Measurements from ENCODE around the gene SCARB2. TPM values are rescaled to one million over a fixed set of nuclear protein-coding genes. Genes with fewer than 3 reads are reported as not detected.
"Not testable (repeated sequence)": the region's sequence is repeated elsewhere in the genome, so short reads cannot be mapped to it uniquely, and the experiment has no call there.

Gene SCARB2
- polyA plus RNA-seq, 1 donor = 217 TPM

- Histone ChIP-seq H3K4me3 (ENCODE audit: low read length) (peak overlapping the region; percentile 59), H3K9me3 (ENCODE audit: control insufficient read depth, low read depth, low read length) (no peaks in the 10 kb centered on the region), H3K27me3 (ENCODE audit: control insufficient read depth, insufficient read depth, low read length) (peaks cover 5% of the 10 kb centered on the region), H3K4me1 (ENCODE audit: control insufficient read depth, insufficient read depth, low read length) (peaks cover 3% of the 10 kb centered on the region), H3K27ac (ENCODE audit: low read length) (peak overlapping the region; percentile 54), H3K36me3 (ENCODE audit: control insufficient read depth, insufficient read depth, low read length) (no peaks in the 10 kb centered on the region)
- no CpG with 5 or more reads among the region's 6 CpGs for WGBS (ENCODE audit: insufficient coverage, low lambda C conversion rate)
- peak in 1 of 2 donors; percentile 57 for DNase-seq
Observed at GRCh38 chr4:76250962-76251361, 37.3 kb upstream of the SCARB2 start.

- H3K9me3 ChIP-seq (ENCODE audit: control insufficient read depth, low read depth, low read length) = no peaks in the 10 kb centered on the region
- no peak for DNase-seq
- no peak overlapping the region for H3K27ac ChIP-seq (ENCODE audit: low read length)
- no peak overlapping the region for H3K4me3 ChIP-seq (ENCODE audit: low read length)
- peaks cover 3% of the 10 kb centered on the region for H3K27me3 ChIP-seq (ENCODE audit: control insufficient read depth, insufficient read depth, low read length)
- H3K4me1 ChIP-seq (ENCODE audit: control insufficient read depth, insufficient read depth, low read length) = peaks cover under 1% of the 10 kb centered on the region
- H3K36me3 ChIP-seq (ENCODE audit: control insufficient read depth, insufficient read depth, low read length) = no peaks in the 10 kb centered on the region
Observed at GRCh38 chr4:76246852-76247251, 33.2 kb upstream of the SCARB2 start.

GRCh38 chr4:76246025-76246424 lies 32.4 kb upstream of the SCARB2 start:
- DNase-seq = no peak
- no CpG with 5 or more reads among the region's 1 CpG for WGBS (ENCODE audit: insufficient coverage, low lambda C conversion rate)

GRCh38 chr4:76243877-76244276 lies 30.3 kb upstream of the SCARB2 start:
- H3K36me3 ChIP-seq (ENCODE audit: control insufficient read depth, insufficient read depth, low read length); H3K4me1 ChIP-seq (ENCODE audit: control insufficient read depth, insufficient read depth, low read length); H3K27ac ChIP-seq (ENCODE audit: low read length); H3K27me3 ChIP-seq (ENCODE audit: control insufficient read depth, insufficient read depth, low read length); DNase-seq; H3K4me3 ChIP-seq (ENCODE audit: low read length): not testable (repeated sequence)
- peaks cover 15% of the 10 kb centered on the region for H3K9me3 ChIP-seq (ENCODE audit: control insufficient read depth, low read depth, low read length)
- no CpG with 5 or more reads among the region's 2 CpGs for WGBS (ENCODE audit: insufficient coverage, low lambda C conversion rate)

More at GRCh38 chr4:76246025-76246424, 32.4 kb upstream of the SCARB2 start:
- H3K4me1 ChIP-seq (ENCODE audit: control insufficient read depth, insufficient read depth, low read length) = no peaks in the 10 kb centered on the region
- no peaks in the 10 kb centered on the region for H3K36me3 ChIP-seq (ENCODE audit: control insufficient read depth, insufficient read depth, low read length)
- no peak overlapping the region for H3K4me3 ChIP-seq (ENCODE audit: low read length)
- no peaks in the 10 kb centered on the region for H3K9me3 ChIP-seq (ENCODE audit: control insufficient read depth, low read depth, low read length)
- peaks cover 2% of the 10 kb centered on the region for H3K27me3 ChIP-seq (ENCODE audit: control insufficient read depth, insufficient read depth, low read length)
- H3K27ac ChIP-seq (ENCODE audit: low read length) = no peak overlapping the region

GRCh38 chr4:76240236-76240635 lies 26.6 kb upstream of the SCARB2 start:
- Histone ChIP-seq H3K36me3 (ENCODE audit: control insufficient read depth, insufficient read depth, low read length) (no peaks in the 10 kb centered on the region), H3K27me3 (ENCODE audit: control insufficient read depth, insufficient read depth, low read length) (no peaks in the 10 kb centered on the region), H3K4me3 (ENCODE audit: low read length) (no peak overlapping the region), H3K4me1 (ENCODE audit: control insufficient read depth, insufficient read depth, low read length) (peaks cover 5% of the 10 kb centered on the region), H3K27ac (ENCODE audit: low read length) (no peak overlapping the region), H3K9me3 (ENCODE audit: control insufficient read depth, low read depth, low read length) (peaks cover 15% of the 10 kb centered on the region)
- DNase-seq = no peak
- 100% methylated on average over 1 of the region's 2 CpGs for WGBS (ENCODE audit: insufficient coverage, low lambda C conversion rate)

GRCh38 chr4:76238701-76239100 lies 25.1 kb upstream of the SCARB2 start:
- Histone ChIP-seq H3K36me3 (ENCODE audit: control insufficient read depth, insufficient read depth, low read length) (no peaks in the 10 kb centered on the region), H3K4me1 (ENCODE audit: control insufficient read depth, insufficient read depth, low read length) (peaks cover 7% of the 10 kb centered on the region), H3K4me3 (ENCODE audit: low read length) (no peak overlapping the region), H3K27me3 (ENCODE audit: control insufficient read depth, insufficient read depth, low read length) (no peaks in the 10 kb centered on the region), H3K27ac (ENCODE audit: low read length) (no peak overlapping the region), H3K9me3 (ENCODE audit: control insufficient read depth, low read depth, low read length) (peaks cover 15% of the 10 kb centered on the region)
- no peak for DNase-seq

- Histone ChIP-seq H3K27me3 (ENCODE audit: control insufficient read depth, insufficient read depth, low read length) (no peaks in the 10 kb centered on the region), H3K9me3 (ENCODE audit: control insufficient read depth, low read depth, low read length) (peaks cover 15% of the 10 kb centered on the region), H3K27ac (ENCODE audit: low read length) (no peak overlapping the region), H3K4me3 (ENCODE audit: low read length) (no peak overlapping the region), H3K4me1 (ENCODE audit: control insufficient read depth, insufficient read depth, low read length) (peaks cover 7% of the 10 kb centered on the region), H3K36me3 (ENCODE audit: control insufficient read depth, insufficient read depth, low read length) (no peaks in the 10 kb centered on the region)
- no peak for DNase-seq
- 80% methylated on average over 1 of the region's 4 CpGs for WGBS (ENCODE audit: insufficient coverage, low lambda C conversion rate)
Observed at GRCh38 chr4:76238236-76238635, 24.6 kb upstream of the SCARB2 start.

- peak overlapping the region; percentile 86 for H3K27ac ChIP-seq (ENCODE audit: low read length)
- H3K4me1 ChIP-seq (ENCODE audit: control insufficient read depth, insufficient read depth, low read length) = peaks cover 7% of the 10 kb centered on the region
- peak overlapping the region; percentile 5 for H3K4me3 ChIP-seq (ENCODE audit: low read length)
- peaks cover 2% of the 10 kb centered on the region for H3K36me3 ChIP-seq (ENCODE audit: control insufficient read depth, insufficient read depth, low read length)
- peaks cover 15% of the 10 kb centered on the region for H3K9me3 ChIP-seq (ENCODE audit: control insufficient read depth, low read depth, low read length)
- no CpG with 5 or more reads among the region's 1 CpG for WGBS (ENCODE audit: insufficient coverage, low lambda C conversion rate)
- H3K27me3 ChIP-seq (ENCODE audit: control insufficient read depth, insufficient read depth, low read length) = no peaks in the 10 kb centered on the region
- peak; percentile 77 to 94 for DNase-seq
Observed at GRCh38 chr4:76235915-76236314, 22.3 kb upstream of the SCARB2 start.

GRCh38 chr4:76235407-76235806 lies 21.8 kb upstream of the SCARB2 start:
- peaks cover 3% of the 10 kb centered on the region for H3K36me3 ChIP-seq (ENCODE audit: control insufficient read depth, insufficient read depth, low read length)
- peak overlapping the region; percentile 86 for H3K27ac ChIP-seq (ENCODE audit: low read length)
- H3K4me3 ChIP-seq (ENCODE audit: low read length) = peak overlapping the region; percentile 5
- no peak for DNase-seq
- H3K27me3 ChIP-seq (ENCODE audit: control insufficient read depth, insufficient read depth, low read length) = no peaks in the 10 kb centered on the region
- peaks cover 7% of the 10 kb centered on the region for H3K4me1 ChIP-seq (ENCODE audit: control insufficient read depth, insufficient read depth, low read length)
- WGBS (ENCODE audit: insufficient coverage, low lambda C conversion rate) = 41% methylated on average over 2 of the region's 2 CpGs
- peaks cover 14% of the 10 kb centered on the region for H3K9me3 ChIP-seq (ENCODE audit: control insufficient read depth, low read depth, low read length)

- Histone ChIP-seq H3K27me3 (ENCODE audit: control insufficient read depth, insufficient read depth, low read length) (no peaks in the 10 kb centered on the region), H3K27ac (ENCODE audit: low read length) (peak overlapping the region; percentile 86), H3K4me3 (ENCODE audit: low read length) (peak overlapping the region; percentile 48), H3K4me1 (ENCODE audit: control insufficient read depth, insufficient read depth, low read length) (peaks cover 7% of the 10 kb centered on the region), H3K36me3 (ENCODE audit: control insufficient read depth, insufficient read depth, low read length) (peaks cover 3% of the 10 kb centered on the region), H3K9me3 (ENCODE audit: control insufficient read depth, low read depth, low read length) (peaks cover 6% of the 10 kb centered on the region)
- no CpG with 5 or more reads among the region's 5 CpGs for WGBS (ENCODE audit: insufficient coverage, low lambda C conversion rate)
- DNase-seq = no peak
Observed at GRCh38 chr4:76234679-76235044, 21.0 kb upstream of the SCARB2 start.

GRCh38 chr4:76233967-76234678 lies 20.5 kb upstream of the SCARB2 start:
- Histone ChIP-seq H3K27ac (ENCODE audit: low read length) (peak overlapping the region; percentile 86), H3K4me1 (ENCODE audit: control insufficient read depth, insufficient read depth, low read length) (peaks cover 7% of the 10 kb centered on the region), H3K9me3 (ENCODE audit: control insufficient read depth, low read depth, low read length) (peaks cover 4% of the 10 kb centered on the region), H3K4me3 (ENCODE audit: low read length) (peak overlapping the region; percentile 48), H3K27me3 (ENCODE audit: control insufficient read depth, insufficient read depth, low read length) (no peaks in the 10 kb centered on the region), H3K36me3 (ENCODE audit: control insufficient read depth, insufficient read depth, low read length) (peaks cover 3% of the 10 kb centered on the region)
- 100% methylated on average over 2 of the region's 14 CpGs for WGBS (ENCODE audit: insufficient coverage, low lambda C conversion rate)
- DNase-seq = no peak
